Measurements from ENCODE around the gene POLR3GL.

- TF ChIP-seq YY1 (IDR thresholded peaks at IDR 0.05; ENCODE audit: insufficient read depth, insufficient read length) (no peak), SUZ12 (IDR thresholded peaks at IDR 0.05; ENCODE audit: extremely low read depth, insufficient read depth, insufficient read length) (no peak)
Measured at GRCh38 chr1:146020058-146021049, 55.9 kb downstream of the POLR3GL start.
